ENCODE results near the gene TRPC4AP.

DNA sequence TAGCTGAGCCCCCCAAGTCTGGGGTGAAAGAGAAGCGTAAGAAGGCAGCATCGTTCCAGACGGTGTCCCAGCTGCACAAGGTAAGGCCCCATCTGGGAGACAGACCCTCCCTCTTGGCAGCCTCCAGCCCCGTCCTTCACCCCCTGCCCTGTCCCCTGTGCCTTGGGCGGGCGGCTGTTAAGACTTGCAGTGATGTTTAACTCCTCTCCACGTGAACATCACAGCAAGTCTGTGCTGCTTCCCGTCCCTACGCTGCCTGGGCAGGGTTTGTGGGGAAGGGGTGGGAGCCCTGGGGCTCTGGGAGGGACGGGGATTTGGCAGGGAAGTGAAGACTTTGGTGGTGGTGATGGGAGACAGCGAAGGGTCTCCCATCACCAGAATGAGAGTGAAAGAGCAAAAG, 102.4 kb downstream of the TRPC4AP start:
- TF ChIP-seq ISL1 (CRISPR knock-in tag; IDR thresholded peaks at IDR 0.05), result no peak
- no peak for TF ChIP-seq TOX (CRISPR knock-in tag; IDR thresholded peaks at IDR 0.05; ENCODE audit: borderline replicate concordance)
- TF ChIP-seq, protein P1, sequence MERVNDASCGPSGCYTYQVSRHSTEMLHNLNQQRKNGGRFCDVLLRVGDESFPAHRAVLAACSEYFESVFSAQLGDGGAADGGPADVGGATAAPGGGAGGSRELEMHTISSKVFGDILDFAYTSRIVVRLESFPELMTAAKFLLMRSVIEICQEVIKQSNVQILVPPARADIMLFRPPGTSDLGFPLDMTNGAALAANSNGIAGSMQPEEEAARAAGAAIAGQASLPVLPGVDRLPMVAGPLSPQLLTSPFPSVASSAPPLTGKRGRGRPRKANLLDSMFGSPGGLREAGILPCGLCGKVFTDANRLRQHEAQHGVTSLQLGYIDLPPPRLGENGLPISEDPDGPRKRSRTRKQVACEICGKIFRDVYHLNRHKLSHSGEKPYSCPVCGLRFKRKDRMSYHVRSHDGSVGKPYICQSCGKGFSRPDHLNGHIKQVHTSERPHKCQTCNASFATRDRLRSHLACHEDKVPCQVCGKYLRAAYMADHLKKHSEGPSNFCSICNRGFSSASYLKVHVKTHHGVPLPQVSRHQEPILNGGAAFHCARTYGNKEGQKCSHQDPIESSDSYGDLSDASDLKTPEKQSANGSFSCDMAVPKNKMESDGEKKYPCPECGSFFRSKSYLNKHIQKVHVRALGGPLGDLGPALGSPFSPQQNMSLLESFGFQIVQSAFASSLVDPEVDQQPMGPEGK (CRISPR knock-in tag; IDR thresholded peaks at IDR 0.05; ENCODE audit: borderline replicate concordance), result no peak
- no peak for TF ChIP-seq PPARA (CRISPR knock-in tag; IDR thresholded peaks at IDR 0.05; ENCODE audit: borderline replicate concordance)
- no peak for TF ChIP-seq RARB (CRISPR knock-in tag; IDR thresholded peaks at IDR 0.05)
- TF ChIP-seq ARNTL (CRISPR knock-in tag; IDR thresholded peaks at IDR 0.05; ENCODE audit: borderline replicate concordance, low read depth), result no peak
- TF ChIP-seq ZFP30 (CRISPR knock-in tag; IDR thresholded peaks at IDR 0.05), result no peak
- no peak for TF ChIP-seq ESRRG (CRISPR knock-in tag; IDR thresholded peaks at IDR 0.05)
- TF ChIP-seq ZNF70 (CRISPR knock-in tag; IDR thresholded peaks at IDR 0.05), result no peak
- TF ChIP-seq ZNF8 (CRISPR knock-in tag; IDR thresholded peaks at IDR 0.05), result no peak
- TF ChIP-seq, protein P2, sequence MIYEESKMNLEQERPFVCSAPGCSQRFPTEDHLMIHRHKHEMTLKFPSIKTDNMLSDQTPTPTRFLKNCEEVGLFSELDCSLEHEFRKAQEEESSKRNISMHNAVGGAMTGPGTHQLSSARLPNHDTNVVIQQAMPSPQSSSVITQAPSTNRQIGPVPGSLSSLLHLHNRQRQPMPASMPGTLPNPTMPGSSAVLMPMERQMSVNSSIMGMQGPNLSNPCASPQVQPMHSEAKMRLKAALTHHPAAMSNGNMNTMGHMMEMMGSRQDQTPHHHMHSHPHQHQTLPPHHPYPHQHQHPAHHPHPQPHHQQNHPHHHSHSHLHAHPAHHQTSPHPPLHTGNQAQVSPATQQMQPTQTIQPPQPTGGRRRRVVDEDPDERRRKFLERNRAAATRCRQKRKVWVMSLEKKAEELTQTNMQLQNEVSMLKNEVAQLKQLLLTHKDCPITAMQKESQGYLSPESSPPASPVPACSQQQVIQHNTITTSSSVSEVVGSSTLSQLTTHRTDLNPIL (CRISPR knock-in tag; IDR thresholded peaks at IDR 0.05; ENCODE audit: low read depth), result no peak
- TF ChIP-seq ZFP3 (CRISPR knock-in tag; IDR thresholded peaks at IDR 0.05), result no peak
- TF ChIP-seq CSDC2 (CRISPR knock-in tag; IDR thresholded peaks at IDR 0.05), result no peak
- no peak for TF ChIP-seq BACH2 (CRISPR knock-in tag; IDR thresholded peaks at IDR 0.05; ENCODE audit: borderline replicate concordance)
